ENCODE measurements around the gene KRT7.

DNA sequence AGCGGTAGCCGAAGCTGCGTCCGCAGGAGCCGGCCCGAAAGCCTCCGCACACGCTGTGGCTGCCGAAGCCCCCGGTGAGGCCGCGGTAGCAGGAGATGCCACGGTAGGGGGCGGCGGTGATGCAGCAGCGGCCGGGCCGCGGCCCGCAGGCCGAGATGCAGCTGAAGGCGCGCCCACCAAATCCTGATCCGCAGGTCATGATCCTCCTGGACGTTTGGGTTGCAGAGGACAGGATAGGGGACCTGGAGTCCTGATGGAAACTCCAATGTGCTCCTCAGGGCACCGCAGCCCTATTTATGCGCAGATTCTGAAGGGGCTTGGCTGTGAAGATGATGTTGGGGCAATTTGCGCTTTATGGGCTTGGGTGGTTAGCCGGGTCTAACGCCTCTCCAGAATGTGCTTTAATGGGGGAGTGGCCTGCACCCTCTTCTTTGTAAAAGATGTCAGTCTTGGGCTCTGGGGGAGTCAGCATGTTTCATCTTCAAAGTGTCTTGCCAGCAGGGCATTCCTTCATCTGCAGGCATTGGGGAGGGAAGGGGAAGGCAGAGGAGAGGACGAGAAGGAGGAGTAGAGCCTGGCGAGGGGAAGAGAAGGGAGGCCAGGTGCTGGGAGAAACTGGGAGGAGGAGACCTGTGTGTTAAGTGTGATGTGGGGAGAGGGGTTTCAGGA lies 58.4 kb downstream of the KRT7 start, which contains the start of gene KRT81:
- TF ChIP-seq, protein P1, sequence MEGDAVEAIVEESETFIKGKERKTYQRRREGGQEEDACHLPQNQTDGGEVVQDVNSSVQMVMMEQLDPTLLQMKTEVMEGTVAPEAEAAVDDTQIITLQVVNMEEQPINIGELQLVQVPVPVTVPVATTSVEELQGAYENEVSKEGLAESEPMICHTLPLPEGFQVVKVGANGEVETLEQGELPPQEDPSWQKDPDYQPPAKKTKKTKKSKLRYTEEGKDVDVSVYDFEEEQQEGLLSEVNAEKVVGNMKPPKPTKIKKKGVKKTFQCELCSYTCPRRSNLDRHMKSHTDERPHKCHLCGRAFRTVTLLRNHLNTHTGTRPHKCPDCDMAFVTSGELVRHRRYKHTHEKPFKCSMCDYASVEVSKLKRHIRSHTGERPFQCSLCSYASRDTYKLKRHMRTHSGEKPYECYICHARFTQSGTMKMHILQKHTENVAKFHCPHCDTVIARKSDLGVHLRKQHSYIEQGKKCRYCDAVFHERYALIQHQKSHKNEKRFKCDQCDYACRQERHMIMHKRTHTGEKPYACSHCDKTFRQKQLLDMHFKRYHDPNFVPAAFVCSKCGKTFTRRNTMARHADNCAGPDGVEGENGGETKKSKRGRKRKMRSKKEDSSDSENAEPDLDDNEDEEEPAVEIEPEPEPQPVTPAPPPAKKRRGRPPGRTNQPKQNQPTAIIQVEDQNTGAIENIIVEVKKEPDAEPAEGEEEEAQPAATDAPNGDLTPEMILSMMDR (IDR thresholded peaks at IDR 0.05), result no peak
- TF ChIP-seq POLR2A (IDR thresholded peaks at IDR 0.05) (no peak), EP300 (IDR thresholded peaks at IDR 0.05) (no peak)

Measured in tibial nerve (tissue), 4 donors.